Testis (tissue), 3 donors: ENCODE results near the gene TXNRD1. TPM values are rescaled to one million over a fixed set of nuclear protein-coding genes. Genes with fewer than 3 reads are reported as not detected.
"Not testable (repeated sequence)": the region's sequence is repeated elsewhere in the genome, so short reads cannot be mapped to it uniquely, and the experiment has no call there.

Source experiments
- DNase-seq: peaks from one replicate; pipeline ENCODE4 v3.0.0-alpha.2; 2019
- H3K27ac ChIP-seq, 2 donors: fragments of 200-600 bp; sonication (generic); one replicate each; pipeline ENCODE4 v1.5.1; 2019
- H3K27me3 ChIP-seq: fragments of 200-600 bp; sonication (generic); one replicate; pipeline ENCODE4 v1.5.1; 2019
- H3K36me3 ChIP-seq: fragments of 200-600 bp; sonication (generic); one replicate; pipeline ENCODE4 v1.5.1; 2017; ENCODE audit warnings: low read depth; ENCODE audit errors: missing control alignments
- H3K4me1 ChIP-seq: fragments of 200-600 bp; sonication (generic); one replicate; pipeline ENCODE4 v1.5.1; 2019
- H3K4me3 ChIP-seq, 2 donors: fragments of 200-600 bp; sonication (generic); one replicate each; pipeline ENCODE4 v1.5.1; 2017 to 2019
- H3K9me3 ChIP-seq: fragments of 200-600 bp; sonication (generic); one replicate; pipeline ENCODE4 v1.5.1; 2017
- POLR2A ChIP-seq: fragments of 450-650 bp; IDR thresholded peaks from one replicate; pipeline ENCODE4 v1.6.1; 2017; ENCODE audit warnings: antibody characterized with exemption, mild to moderate bottlenecking, moderate library complexity
- WGBS, 2 donors: methylation state at CpG; one replicate each; pipeline ENCODE4 v1.1.5; 2018; 5-methylcytosine and 5-hydroxymethylcytosine counted together
- intact Hi-C: fragments of 100-400 bp; cut with DNase I; formaldehyde crosslinking; loops from one replicate; pipeline ENCODE4 v1.15.1; 2023; ENCODE audit warnings: low total_unique reads
- polyA plus RNA-seq: library from polyadenylated mRNA; stranded (reverse); fragments of 350-450 nt; fragmentation: Illumina TruSeq; extraction: RNeasy Lipid Tissue Mini Kit (QIAGEN cat#74804); gene quantifications from one replicate; pipeline ENCODE4 v1.2.3, GENCODE V29; 2014; ENCODE audit warnings: low read depth, low replicate concordance; ENCODE audit not compliant: insufficient read depth
- total RNA-seq, 2 donors: library from RNA; depleted of rRNA; stranded (reverse); fragments of >200 nt; gene quantifications; one replicate each; pipeline ENCODE4 v1.2.3, GENCODE V29; 2016
- TF ChIP-seq, protein P1 (sequence below), 3 experiments: fragments of 450-650 bp in 2 of 3; fragments of 200-600 bp in 1 of 3; sonication (generic) in 1 of 3; IDR thresholded peaks; one replicate each; pipeline ENCODE4 v1.5.1; 2016 to 2019; ENCODE audit warnings: antibody characterized with exemption in 3 of 3, mild to moderate bottlenecking in 2 of 3, moderate library complexity in 1 of 3

The TXNRD1 gene
- total and polyA plus RNA-seq, 3 donors from 2014 or later = 67.8 to 110 (median 96.2) TPM

DNA sequence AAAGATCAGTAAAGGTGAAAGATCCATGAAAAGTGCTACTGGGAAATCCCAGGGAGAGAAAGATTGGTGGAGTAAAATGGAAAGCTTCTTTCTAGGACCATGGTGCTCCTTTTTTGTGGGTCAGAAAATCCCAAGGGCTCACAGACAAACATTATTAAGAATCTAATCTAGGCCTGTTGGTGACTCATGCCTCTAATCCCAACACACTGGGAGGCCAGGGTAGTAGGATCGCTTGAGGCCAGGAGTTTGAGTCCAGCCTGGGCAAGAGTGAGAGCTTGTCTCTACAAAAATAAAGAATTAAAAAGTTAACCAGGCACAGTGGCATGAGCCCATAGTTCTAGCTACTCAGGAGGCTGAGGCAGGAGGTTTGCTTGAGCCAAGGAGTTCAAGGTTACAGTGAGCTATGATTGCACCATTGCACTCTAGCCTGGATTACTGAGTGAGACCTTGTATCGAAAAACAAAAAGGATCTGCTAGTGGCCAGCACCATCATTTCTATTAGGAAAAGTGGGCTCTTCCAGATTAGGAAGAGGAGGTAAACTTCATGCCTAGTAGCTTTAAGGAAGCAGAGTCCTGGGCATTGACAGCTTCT lies 43.0 kb downstream of the TXNRD1 start:
- Histone ChIP-seq H3K27me3 (no peaks in the 10 kb centered on the region), H3K4me3 (no peak overlapping the region), H3K27ac (no peak overlapping the region), H3K9me3 (no peaks in the 10 kb centered on the region), H3K4me1 (no peaks in the 10 kb centered on the region), H3K36me3 (no peaks in the 10 kb centered on the region)
- no peak for DNase-seq
- no peak for TF ChIP-seq POLR2A
- TF ChIP-seq, protein P1, sequence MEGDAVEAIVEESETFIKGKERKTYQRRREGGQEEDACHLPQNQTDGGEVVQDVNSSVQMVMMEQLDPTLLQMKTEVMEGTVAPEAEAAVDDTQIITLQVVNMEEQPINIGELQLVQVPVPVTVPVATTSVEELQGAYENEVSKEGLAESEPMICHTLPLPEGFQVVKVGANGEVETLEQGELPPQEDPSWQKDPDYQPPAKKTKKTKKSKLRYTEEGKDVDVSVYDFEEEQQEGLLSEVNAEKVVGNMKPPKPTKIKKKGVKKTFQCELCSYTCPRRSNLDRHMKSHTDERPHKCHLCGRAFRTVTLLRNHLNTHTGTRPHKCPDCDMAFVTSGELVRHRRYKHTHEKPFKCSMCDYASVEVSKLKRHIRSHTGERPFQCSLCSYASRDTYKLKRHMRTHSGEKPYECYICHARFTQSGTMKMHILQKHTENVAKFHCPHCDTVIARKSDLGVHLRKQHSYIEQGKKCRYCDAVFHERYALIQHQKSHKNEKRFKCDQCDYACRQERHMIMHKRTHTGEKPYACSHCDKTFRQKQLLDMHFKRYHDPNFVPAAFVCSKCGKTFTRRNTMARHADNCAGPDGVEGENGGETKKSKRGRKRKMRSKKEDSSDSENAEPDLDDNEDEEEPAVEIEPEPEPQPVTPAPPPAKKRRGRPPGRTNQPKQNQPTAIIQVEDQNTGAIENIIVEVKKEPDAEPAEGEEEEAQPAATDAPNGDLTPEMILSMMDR (IDR thresholded peaks at IDR 0.05) = no peak
- intact Hi-C loops = no loop called here
- 69 to 89% methylated on average over 2 of the region's 2 CpGs for WGBS, 2 donors

DNA sequence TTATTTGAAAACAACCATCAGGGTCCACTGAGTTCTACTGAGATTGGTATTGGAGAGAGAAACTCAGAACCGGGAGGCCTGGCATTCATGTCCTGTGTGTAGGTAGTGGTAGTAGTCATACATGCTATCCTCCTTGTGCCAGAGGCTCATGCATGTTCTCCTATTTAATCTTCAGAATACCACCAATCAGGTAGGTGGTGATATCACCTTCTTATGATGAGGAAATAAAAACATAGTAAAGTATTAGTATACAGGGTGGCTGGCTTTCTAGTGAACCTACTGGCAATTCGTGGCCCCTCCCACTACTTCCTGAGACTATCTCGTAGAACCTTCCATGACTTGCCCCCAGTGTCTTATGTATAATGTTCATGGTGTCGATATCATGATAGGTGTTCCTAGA lies 47.4 kb downstream of the TXNRD1 start:
- H3K27me3 ChIP-seq = no peaks in the 10 kb centered on the region
- no peaks in the 10 kb centered on the region for H3K36me3 ChIP-seq
- no peak for DNase-seq
- H3K27ac ChIP-seq = no peak overlapping the region
- no peaks in the 10 kb centered on the region for H3K9me3 ChIP-seq
- WGBS, 2 donors = 81 to 90% methylated on average over 4 of the region's 4 CpGs
- intact Hi-C loops = no loop called here
- no peaks in the 10 kb centered on the region for H3K4me1 ChIP-seq
- no peak overlapping the region for H3K4me3 ChIP-seq
- no peak for TF ChIP-seq POLR2A
- TF ChIP-seq, protein P1 (IDR thresholded peaks at IDR 0.05) = no peak

DNA sequence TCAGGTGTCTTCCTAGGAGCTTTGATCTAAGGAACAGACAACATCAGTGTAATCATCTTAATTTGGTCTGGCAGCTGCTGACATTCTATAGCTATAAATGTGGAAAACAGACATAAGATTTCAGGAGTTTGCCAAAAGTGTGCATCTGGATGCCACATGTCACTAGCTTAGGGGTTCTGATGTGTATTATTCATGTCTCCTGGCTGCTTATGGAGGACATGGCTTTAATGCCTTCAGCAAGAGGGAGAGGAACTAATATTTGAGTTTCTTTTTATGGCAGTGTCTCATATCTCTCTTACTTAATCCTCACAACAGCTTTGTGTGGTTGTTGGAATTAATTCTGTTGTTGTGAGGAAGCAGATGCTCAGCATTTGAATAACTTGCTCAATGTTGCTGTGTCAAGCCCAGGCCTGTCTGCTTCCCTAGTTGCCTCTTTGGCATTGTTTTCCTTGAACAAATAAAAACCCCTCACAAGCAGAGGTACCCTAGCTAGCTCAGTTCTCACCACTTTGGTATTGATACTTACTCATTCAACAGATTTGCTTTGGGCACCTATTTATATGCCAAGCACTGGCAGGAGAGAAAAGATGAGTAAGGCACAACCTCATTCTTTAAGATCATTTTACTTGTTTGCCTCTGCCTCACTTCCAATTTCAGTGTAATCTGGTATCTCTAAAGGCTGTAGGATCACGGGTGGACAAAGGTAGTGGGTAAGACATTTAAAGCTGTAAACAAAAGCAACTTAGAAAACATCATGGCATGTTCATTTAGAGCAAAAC lies 48.2 kb downstream of the TXNRD1 start:
- WGBS, 2 donors = 74 to 79% methylated on average over 1 of the region's 1 CpG
- Histone ChIP-seq H3K27me3 (no peaks in the 10 kb centered on the region), H3K4me1 (no peaks in the 10 kb centered on the region), H3K4me3 (no peak overlapping the region), H3K9me3 (no peaks in the 10 kb centered on the region), H3K27ac (no peak overlapping the region), H3K36me3 (no peaks in the 10 kb centered on the region)
- DNase-seq = no peak
- TF ChIP-seq, protein P1 (IDR thresholded peaks at IDR 0.05) = no peak
- no peak for TF ChIP-seq POLR2A
- intact Hi-C loops = no loop called here

DNA sequence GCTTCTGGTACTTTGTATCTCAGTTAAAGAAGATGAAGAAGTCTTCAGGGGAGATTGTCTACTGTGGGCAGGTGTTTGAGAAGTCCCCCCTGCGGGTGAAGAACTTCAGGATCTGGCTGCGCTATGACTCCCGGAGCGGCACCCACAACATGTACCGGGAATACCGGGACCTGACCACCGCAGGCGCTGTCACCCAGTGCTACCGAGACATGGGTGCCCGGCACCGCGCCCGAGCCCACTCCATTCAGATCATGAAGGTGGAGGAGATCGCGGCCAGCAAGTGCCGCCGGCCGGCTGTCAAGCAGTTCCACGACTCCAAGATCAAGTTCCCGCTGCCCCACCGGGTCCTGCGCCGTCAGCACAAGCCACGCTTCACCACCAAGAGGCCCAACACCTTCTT lies 49.9 kb downstream of the TXNRD1 start:
- intact Hi-C loops, DNase-seq, H3K9me3 ChIP-seq, H3K4me3 ChIP-seq, H3K36me3 ChIP-seq, H3K4me1 ChIP-seq, H3K27me3 ChIP-seq, H3K27ac ChIP-seq: not testable (repeated sequence)
- WGBS, 2 donors = 64 to 67% methylated on average over 16 to 24 of the region's 24 CpGs

DNA sequence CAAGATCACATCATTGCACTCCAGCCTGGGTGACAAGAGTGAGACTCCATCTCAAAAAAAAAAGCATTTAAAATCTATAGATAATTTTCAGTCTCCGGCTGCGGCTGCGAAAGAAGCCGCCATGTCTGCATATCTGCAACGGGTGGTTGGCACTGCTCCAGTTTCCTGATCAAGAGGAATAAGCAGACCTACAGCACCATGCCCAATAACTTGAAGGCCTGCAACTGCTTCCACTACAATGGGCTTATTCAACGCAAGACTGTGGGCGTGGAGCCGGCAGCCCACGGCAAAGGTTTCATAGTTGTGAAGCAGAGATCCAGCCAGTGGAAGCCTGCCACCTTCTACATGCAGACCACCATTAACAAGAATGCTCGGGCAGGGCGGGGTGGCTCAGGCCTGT lies 57.4 kb downstream of the TXNRD1 start:
- no peak overlapping the region for H3K27ac ChIP-seq
- no peak overlapping the region for H3K4me3 ChIP-seq
- H3K9me3 ChIP-seq = no peaks in the 10 kb centered on the region
- TF ChIP-seq POLR2A = no peak
- TF ChIP-seq, protein P1 (IDR thresholded peaks at IDR 0.05) = no peak
- intact Hi-C loops = no loop called here
- H3K36me3 ChIP-seq = no peaks in the 10 kb centered on the region
- no peak for DNase-seq
- H3K4me1 ChIP-seq = no peaks in the 10 kb centered on the region
- no peaks in the 10 kb centered on the region for H3K27me3 ChIP-seq
- 89 to 91% methylated on average over 11 of the region's 11 CpGs for WGBS, 2 donors
